ENCODE results near the gene DSC1. TPM values are rescaled to one million over a fixed set of nuclear protein-coding genes. Genes with fewer than 3 reads are reported as not detected.
A peak's percentile ranks its signal among the peaks of the same experiment; 100 is the strongest.

Gene DSC1
- total RNA-seq, 2 donors from 2014 or later, result not detected

DNA sequence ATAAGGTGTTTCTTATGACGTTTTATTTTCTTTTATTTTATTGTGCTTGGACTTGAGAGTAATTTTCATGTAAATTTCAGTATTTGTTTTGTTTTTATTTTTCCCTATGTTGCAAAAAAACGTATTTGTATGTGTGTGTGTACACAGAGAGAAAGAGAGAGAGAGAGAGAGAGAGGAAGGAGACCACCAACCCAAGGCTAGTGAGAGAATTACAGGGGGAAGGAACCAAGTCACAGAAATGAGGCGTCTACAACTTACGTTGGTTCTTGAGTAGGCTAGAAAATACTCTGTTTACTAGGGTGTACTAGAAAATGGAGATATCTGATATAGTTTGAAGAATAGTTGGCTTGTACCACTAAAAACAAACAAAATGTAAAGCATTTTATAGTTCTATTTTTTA lies 7.7 kb upstream of the DSC1 start:
- Mint-ChIP-seq H3K4me1 (no peaks in the 10 kb centered on the region), H3K27ac (no peak overlapping the region), H3K27me3 (ENCODE audit: insufficient read depth) (no peaks in the 10 kb centered on the region), H3K36me3 (ENCODE audit: low read depth) (no peaks in the 10 kb centered on the region), H3K9me3 (peaks cover 1% of the 10 kb centered on the region), H3K4me3 (no peak overlapping the region)
- DNase-seq, result no peak
- no peaks in the 10 kb centered on the region for H3K9me3 ChIP-seq (ENCODE audit: control insufficient read depth, low read length)
- 78 to 90% methylated on average over 2 to 4 of the region's 4 CpGs for WGBS, 2 experiments (ENCODE audit: insufficient coverage in 1 of 2, insufficient read length in 1 of 2)
- no peak overlapping the region for H3K4me3 ChIP-seq (ENCODE audit: low read length)
- H3K4me1 ChIP-seq (ENCODE audit: control insufficient read depth, insufficient read depth, low read length), result no peaks in the 10 kb centered on the region
- H3K36me3 ChIP-seq (ENCODE audit: control insufficient read depth, insufficient read depth, low read length), result no peaks in the 10 kb centered on the region
- H3K9ac ChIP-seq (ENCODE audit: extremely low read depth, low read length, poor library complexity, severe bottlenecking), result no peak overlapping the region
- no peaks in the 10 kb centered on the region for H3K27me3 ChIP-seq (ENCODE audit: control insufficient read depth, insufficient read depth, low read length, poor library complexity, severe bottlenecking)
- TF ChIP-seq, protein P1, sequence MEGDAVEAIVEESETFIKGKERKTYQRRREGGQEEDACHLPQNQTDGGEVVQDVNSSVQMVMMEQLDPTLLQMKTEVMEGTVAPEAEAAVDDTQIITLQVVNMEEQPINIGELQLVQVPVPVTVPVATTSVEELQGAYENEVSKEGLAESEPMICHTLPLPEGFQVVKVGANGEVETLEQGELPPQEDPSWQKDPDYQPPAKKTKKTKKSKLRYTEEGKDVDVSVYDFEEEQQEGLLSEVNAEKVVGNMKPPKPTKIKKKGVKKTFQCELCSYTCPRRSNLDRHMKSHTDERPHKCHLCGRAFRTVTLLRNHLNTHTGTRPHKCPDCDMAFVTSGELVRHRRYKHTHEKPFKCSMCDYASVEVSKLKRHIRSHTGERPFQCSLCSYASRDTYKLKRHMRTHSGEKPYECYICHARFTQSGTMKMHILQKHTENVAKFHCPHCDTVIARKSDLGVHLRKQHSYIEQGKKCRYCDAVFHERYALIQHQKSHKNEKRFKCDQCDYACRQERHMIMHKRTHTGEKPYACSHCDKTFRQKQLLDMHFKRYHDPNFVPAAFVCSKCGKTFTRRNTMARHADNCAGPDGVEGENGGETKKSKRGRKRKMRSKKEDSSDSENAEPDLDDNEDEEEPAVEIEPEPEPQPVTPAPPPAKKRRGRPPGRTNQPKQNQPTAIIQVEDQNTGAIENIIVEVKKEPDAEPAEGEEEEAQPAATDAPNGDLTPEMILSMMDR (conservative IDR thresholded peaks at IDR 0.05), result peak; percentile 31
- no peak overlapping the region for H3K27ac ChIP-seq (ENCODE audit: low read depth, low read length)

DNA sequence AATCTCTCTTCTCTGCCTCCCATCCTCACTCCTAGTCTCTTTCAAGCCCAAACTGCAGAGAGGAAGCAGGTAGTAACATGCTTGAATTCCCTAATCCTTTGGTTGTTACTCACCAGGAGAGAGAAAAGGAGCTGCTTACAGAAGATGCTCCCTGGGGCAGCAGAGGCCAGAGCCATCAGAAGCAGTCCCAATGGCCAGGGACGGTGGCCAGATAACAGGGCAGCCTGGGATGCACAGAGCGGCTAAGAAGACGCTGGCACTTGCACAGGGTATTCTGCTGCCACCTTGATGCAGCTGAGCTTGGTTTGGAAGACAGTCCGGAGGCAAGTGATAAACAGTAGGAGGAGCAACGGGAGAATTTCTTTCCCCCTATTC lies 250 bp downstream of the DSC1 start:
- WGBS, 2 experiments (ENCODE audit: insufficient coverage in 1 of 2, insufficient read length in 1 of 2), result 83% methylated on average over 5 of the region's 5 CpGs; no CpG with 5 or more reads in 1 of the 2 experiments
- H3K36me3 Mint-ChIP-seq (ENCODE audit: low read depth), result no peaks in the 10 kb centered on the region
- H3K4me1 Mint-ChIP-seq, result peaks cover 4% of the 10 kb centered on the region
- H3K9me3 Mint-ChIP-seq, result peaks cover 1% of the 10 kb centered on the region
- H3K27ac Mint-ChIP-seq, result no peak overlapping the region
- peak; percentile 48 for DNase-seq
- no peaks in the 10 kb centered on the region for H3K27me3 ChIP-seq (ENCODE audit: control insufficient read depth, insufficient read depth, low read length, poor library complexity, severe bottlenecking)
- H3K4me3 Mint-ChIP-seq, result no peak overlapping the region
- no peaks in the 10 kb centered on the region for H3K4me1 ChIP-seq (ENCODE audit: control insufficient read depth, insufficient read depth, low read length)
- H3K27ac ChIP-seq (ENCODE audit: low read depth, low read length), result no peak overlapping the region
- no peak overlapping the region for H3K4me3 ChIP-seq (ENCODE audit: low read length)
- no peaks in the 10 kb centered on the region for H3K27me3 Mint-ChIP-seq (ENCODE audit: insufficient read depth)
- TF ChIP-seq, protein P1 (conservative IDR thresholded peaks at IDR 0.05), result no peak
- no peak overlapping the region for H3K9ac ChIP-seq (ENCODE audit: extremely low read depth, low read length, poor library complexity, severe bottlenecking)
- no peaks in the 10 kb centered on the region for H3K9me3 ChIP-seq (ENCODE audit: control insufficient read depth, low read length)
- H3K36me3 ChIP-seq (ENCODE audit: control insufficient read depth, insufficient read depth, low read length), result no peaks in the 10 kb centered on the region

DNA sequence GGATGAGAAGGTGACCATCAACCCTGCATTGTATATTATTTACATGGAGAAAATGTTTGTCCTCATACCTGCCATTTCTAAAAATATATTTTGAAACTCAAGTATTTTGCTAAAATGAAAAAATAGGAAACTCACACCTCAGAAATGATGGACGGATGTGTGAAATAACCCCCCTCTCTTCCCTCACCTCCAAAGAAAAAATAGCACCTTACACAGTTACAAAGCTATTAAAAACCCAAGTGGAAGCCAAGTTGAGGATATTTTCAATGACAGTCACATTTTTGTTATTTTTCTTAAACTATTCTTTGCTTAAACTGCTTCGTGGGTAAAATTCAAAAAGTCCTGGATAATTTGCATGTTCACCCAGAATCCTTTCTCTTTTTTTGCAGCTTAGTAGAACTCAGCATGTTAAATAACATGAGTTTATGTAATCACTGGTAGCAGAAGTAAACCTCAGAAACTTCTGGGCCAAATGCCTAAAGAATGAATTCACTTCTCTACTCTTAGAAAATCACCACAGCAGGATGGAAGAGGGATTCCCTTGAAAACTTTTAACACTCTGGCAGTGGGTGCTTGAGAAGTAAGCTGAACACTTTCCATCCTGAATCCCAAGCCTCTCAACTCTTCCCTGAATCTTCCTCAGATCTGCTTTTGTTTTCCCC lies 768 bp downstream of the DSC1 start:
- H3K9me3 Mint-ChIP-seq, result peaks cover 1% of the 10 kb centered on the region
- H3K27me3 Mint-ChIP-seq (ENCODE audit: insufficient read depth), result no peaks in the 10 kb centered on the region
- H3K27ac ChIP-seq (ENCODE audit: low read depth, low read length), result no peak overlapping the region
- peaks cover 5% of the 10 kb centered on the region for H3K4me1 Mint-ChIP-seq
- H3K4me3 Mint-ChIP-seq, result no peak overlapping the region
- TF ChIP-seq, protein P1 (conservative IDR thresholded peaks at IDR 0.05), result no peak
- 80 to 91% methylated on average over 1 to 2 of the region's 2 CpGs for WGBS, 2 experiments (ENCODE audit: insufficient coverage in 1 of 2, insufficient read length in 1 of 2)
- no peaks in the 10 kb centered on the region for H3K27me3 ChIP-seq (ENCODE audit: control insufficient read depth, insufficient read depth, low read length, poor library complexity, severe bottlenecking)
- DNase-seq, result no peak
- H3K9me3 ChIP-seq (ENCODE audit: control insufficient read depth, low read length), result no peaks in the 10 kb centered on the region
- no peak overlapping the region for H3K9ac ChIP-seq (ENCODE audit: extremely low read depth, low read length, poor library complexity, severe bottlenecking)
- H3K36me3 ChIP-seq (ENCODE audit: control insufficient read depth, insufficient read depth, low read length), result no peaks in the 10 kb centered on the region
- no peak overlapping the region for H3K4me3 ChIP-seq (ENCODE audit: low read length)
- no peaks in the 10 kb centered on the region for H3K4me1 ChIP-seq (ENCODE audit: control insufficient read depth, insufficient read depth, low read length)
- H3K27ac Mint-ChIP-seq, result no peak overlapping the region
- H3K36me3 Mint-ChIP-seq (ENCODE audit: low read depth), result no peaks in the 10 kb centered on the region

Measured in endodermal cell (in vitro differentiated cells).